Panc1 (cell line): ENCODE results near the gene PDE1C. TPM values are rescaled to one million over a fixed set of nuclear protein-coding genes. Genes with fewer than 3 reads are reported as not detected.

Experiments used
- ATAC-seq: fragments of 200-7000 bp; cut with Tn5 transposase; 2 replicates; pipeline ENCODE4 v1.9.1; 2020; ENCODE audit warnings: mild to moderate bottlenecking, moderate library complexity
- BruUV-seq: library from RNA; stranded (reverse); fragments of 400-500 nt; replicated peaks from 2 replicates; lab custom pipeline; 2021; lab: Mats Ljungman, UMichigan
- CTCF ChIA-PET: fragments of 300-600 bp; sonication (Branson Sonifier 250); formaldehyde crosslinking; loops from one replicate; lab custom pipeline; 2022; ENCODE audit warnings: antibody characterized with exemption; lab: Charles Lee
- POLR2A ChIA-PET: fragments of 300-600 bp; sonication (Branson Sonifier 250); formaldehyde crosslinking; loops from one replicate; lab custom pipeline; 2022; ENCODE audit warnings: antibody characterized with exemption; lab: Charles Lee
- DNase-seq: peaks from one replicate; pipeline ENCODE4 v3.0.0-alpha.2; 2010; ENCODE audit warnings: low read depth, low spot score
- H3K27ac ChIP-seq: 2 replicates; pipeline ENCODE4 v1.5.1; 2011; ENCODE audit warnings: mild to moderate bottlenecking, low read length, inconsistent platforms
- H3K27me3 ChIP-seq: fragments of 200-500 bp; sonication (Bioruptor generic); 2 replicates; pipeline ENCODE4 v1.6.0; 2014; ENCODE audit warnings: low read length, inconsistent platforms; ENCODE audit not compliant: control insufficient read depth, insufficient read depth
- H3K36me3 ChIP-seq: fragments of 200-500 bp; sonication (Bioruptor generic); 2 replicates; pipeline ENCODE4 v1.5.1; 2014; ENCODE audit warnings: inconsistent platforms, mild to moderate bottlenecking, low read length, moderate library complexity; ENCODE audit not compliant: control insufficient read depth, insufficient read depth
- H3K4me1 ChIP-seq: 2 replicates; pipeline ENCODE4 v1.5.1; 2011; ENCODE audit warnings: inconsistent platforms, mild to moderate bottlenecking, low read length, moderate library complexity; ENCODE audit not compliant: control insufficient read depth, insufficient read depth
- H3K4me3 ChIP-seq, 2 experiments: 2 replicates each; pipeline ENCODE4 v1.5.1; 2011 to 2012; ENCODE audit warnings: low read depth in 2 of 2, low read length in 2 of 2, mild to moderate bottlenecking in 2 of 2, inconsistent platforms in 1 of 2, moderate library complexity in 1 of 2
- H3K9me3 ChIP-seq: fragments of 200-500 bp; sonication (Bioruptor generic); 2 replicates; pipeline ENCODE4 v1.5.1; 2014; ENCODE audit warnings: low read depth, mild to moderate bottlenecking, inconsistent platforms, low read length, moderate library complexity; ENCODE audit not compliant: control insufficient read depth, insufficient read depth
- CTCF ChIP-seq: fragments of 450-650 bp; IDR thresholded peaks from 2 replicates; pipeline ENCODE4 v1.5.1; 2017; ENCODE audit warnings: mild to moderate bottlenecking
- POLR2AphosphoS5 ChIP-seq: IDR thresholded peaks from 2 replicates; pipeline ENCODE4 v1.6.1; 2012; ENCODE audit warnings: mild to moderate bottlenecking, low read depth, low read length, moderate library complexity
- REST ChIP-seq, 2 experiments: IDR thresholded peaks; 2 replicates each; pipeline ENCODE4 v1.6.1; 2011 to 2012; ENCODE audit warnings: low read depth in 2 of 2, control low read depth in 1 of 2, low read length in 1 of 2, mild to moderate bottlenecking in 1 of 2, moderate library complexity in 1 of 2; ENCODE audit not compliant: insufficient read depth in 1 of 2
- SIN3A ChIP-seq: IDR thresholded peaks from 2 replicates; pipeline ENCODE4 v1.6.1; 2012; ENCODE audit warnings: low read depth, mild to moderate bottlenecking, low read length, moderate library complexity, borderline replicate concordance; ENCODE audit not compliant: insufficient read depth
- TCF7L2 ChIP-seq: IDR thresholded peaks from 2 replicates; pipeline ENCODE4 v1.6.1; 2011; ENCODE audit warnings: mild to moderate bottlenecking, low read depth, low read length, inconsistent platforms
- in situ Hi-C: cut with HindIII; loops from 2 replicates; pipeline ENCODE4 v1.10.0; 2016; ENCODE audit warnings: low sequenced_read_pairs, low pct_unique_long_range_greater_than_20kb
- intact Hi-C: fragments of 100-400 bp; cut with micrococcal nuclease; formaldehyde crosslinking; loops from one replicate; pipeline ENCODE4 v1.10.0; 2022; ENCODE audit not compliant: unreplicated experiment
- total RNA-seq: library from RNA; stranded (reverse); gene quantifications from one replicate; pipeline ENCODE4 v1.2.1, GENCODE V29; 2021; ENCODE audit not compliant: unreplicated experiment

PDE1C gene
- total RNA-seq, 1 experiment from 2014 or later: not detected

- CTCF ChIA-PET: no interaction called here
Measured at GRCh38 chr7:32039000-32039756, 31.0 kb downstream of the PDE1C start.

GRCh38 chr7:32037650-32038198 is 32.5 kb downstream of the PDE1C start:
- Histone ChIP-seq H3K36me3 (no peaks in the 10 kb centered on the region), H3K4me1 (no peaks in the 10 kb centered on the region), H3K27ac (no peak overlapping the region), H3K27me3 (no peaks in the 10 kb centered on the region), H3K4me3 (no peak overlapping the region), H3K9me3 (no peaks in the 10 kb centered on the region)
- no peak for TF ChIP-seq REST (IDR thresholded peaks at IDR 0.05; ENCODE audit: insufficient read depth in 1 of 2, low read depth in 2 of 2, low read length in 1 of 2)
- TF ChIP-seq POLR2AphosphoS5: no peak
- TF ChIP-seq SIN3A: no peak
- TF ChIP-seq CTCF: no peak
- no peak for TF ChIP-seq TCF7L2
- ChIA-PET CTCF (no interaction called here), POLR2A (no interaction called here)
- DNase-seq: no peak
- intact Hi-C loops: no loop called here
- ATAC-seq: no peak
- in situ Hi-C loops: no loop called here
- no TSS peak for BruUV-seq

More at GRCh38 chr7:32039000-32039756, 31.0 kb downstream of the PDE1C start:
- H3K9me3 ChIP-seq: no peaks in the 10 kb centered on the region
- H3K4me3 ChIP-seq: no peak overlapping the region
- ATAC-seq (no peak), DNase-seq (no peak)
- TF ChIP-seq CTCF (no peak), REST (IDR thresholded peaks at IDR 0.05; ENCODE audit: insufficient read depth in 1 of 2, low read depth in 2 of 2, low read length in 1 of 2) (no peak), TCF7L2 (no peak), SIN3A (no peak)
- no peaks in the 10 kb centered on the region for H3K27me3 ChIP-seq
- POLR2A ChIA-PET: no interaction called here
- no peaks in the 10 kb centered on the region for H3K4me1 ChIP-seq
- intact Hi-C loops: no loop called here
- no peaks in the 10 kb centered on the region for H3K36me3 ChIP-seq
- BruUV-seq: no TSS peak
- H3K27ac ChIP-seq: no peak overlapping the region
- in situ Hi-C loops: no loop called here
